SK-N-SH (cell line): ENCODE results near the gene ZEB1. TPM values are rescaled to one million over a fixed set of nuclear protein-coding genes. Genes with fewer than 3 reads are reported as not detected.

Experiments
- CTCF ChIA-PET: fragments of 300-600, 350-600 bp; formaldehyde crosslinking; extraction: SDS; loops from one replicate; lab custom pipeline; 2021; lab: Yijun Ruan, JAX
- POLR2A ChIA-PET: fragments of 350-600 bp; sonication (Branson Sonifier 250); formaldehyde crosslinking; extraction: SDS; loops from one replicate; lab custom pipeline; 2020; ENCODE audit warnings: antibody characterized with exemption, inconsistent platforms; lab: Yijun Ruan, JAX
- DNase-seq: peaks from one replicate; pipeline ENCODE4 v3.0.0; 2012
- H2AFZ ChIP-seq: fragments of 200-600 bp; sonication (generic); 2 replicates; pipeline ENCODE4 v1.8.1; 2016; ENCODE audit warnings: antibody characterized with exemption, mild to moderate bottlenecking, low read depth
- H3F3A ChIP-seq: fragments of 200-600 bp; sonication (generic); replicated peaks from 2 replicates; pipeline ENCODE3; 2016; ENCODE audit warnings: antibody characterized with exemption, mild to moderate bottlenecking; ENCODE audit not compliant: insufficient read depth
- H3K27ac ChIP-seq, 2 experiments: fragments of 200-500 bp in 1 of 2; fragments of 200-600 bp in 1 of 2; sonication (Bioruptor generic) in 1 of 2; sonication (generic), shearing (Covaris generic) in 1 of 2; 2 replicates each; pipeline versions ENCODE4 v1.5.1 to v1.6.1; 2014 to 2016; ENCODE audit warnings: low read depth in 2 of 2, inconsistent platforms in 1 of 2, low read length in 1 of 2, mild to moderate bottlenecking in 1 of 2, mixed read lengths in 1 of 2
- H3K27me3 ChIP-seq: fragments of 200-600 bp; sonication (generic), shearing (Covaris generic); 2 replicates; pipeline ENCODE4 v1.6.1; 2016; ENCODE audit warnings: mixed run types; ENCODE audit not compliant: insufficient read depth
- H3K36me3 ChIP-seq, 2 experiments: fragments of 200-500 bp in 1 of 2; fragments of 200-600 bp in 1 of 2; sonication (Bioruptor generic) in 1 of 2; sonication (generic) in 1 of 2; replicated peaks in 1 of 2; 2 replicates each; pipeline versions ENCODE3 to v1.5.1; 2014 to 2016; ENCODE audit warnings: low read length in 1 of 2, mild to moderate bottlenecking in 1 of 2; ENCODE audit not compliant: insufficient read depth in 2 of 2, control insufficient read depth in 1 of 2
- H3K4me1 ChIP-seq, 2 experiments: fragments of 200-500 bp in 1 of 2; fragments of 200-600 bp in 1 of 2; sonication (Bioruptor generic) in 1 of 2; sonication (generic), shearing (Covaris generic) in 1 of 2; 2 replicates each; pipeline versions ENCODE4 v1.5.1 to v1.6.1; 2014 to 2016; ENCODE audit warnings: low read depth in 1 of 2, low read length in 1 of 2, mixed run types in 1 of 2; ENCODE audit not compliant: insufficient read depth in 2 of 2, control insufficient read depth in 1 of 2
- H3K4me2 ChIP-seq: fragments of 200-600 bp; sonication (generic), shearing (Covaris generic); 2 replicates; pipeline ENCODE4 v1.6.1; 2017; ENCODE audit warnings: mixed run types
- H3K4me3 ChIP-seq, 2 experiments: fragments of 200-500 bp in 1 of 2; fragments of 200-600 bp in 1 of 2; sonication (Bioruptor generic) in 1 of 2; sonication (generic), shearing (Covaris generic) in 1 of 2; 2 replicates each; pipeline versions ENCODE4 v1.5.1 to v1.8.1; 2014 to 2016; ENCODE audit warnings: low read depth in 2 of 2, inconsistent platforms in 1 of 2, low read length in 1 of 2, mild to moderate bottlenecking in 1 of 2, mixed read lengths in 1 of 2, moderate library complexity in 1 of 2
- H3K79me2 ChIP-seq: fragments of 200-600 bp; sonication (generic); 2 replicates; pipeline ENCODE4 v1.8.1; 2017; ENCODE audit warnings: mild to moderate bottlenecking; ENCODE audit not compliant: insufficient read depth
- H3K9ac ChIP-seq: fragments of 200-600 bp; sonication (generic); 2 replicates; pipeline ENCODE4 v1.6.1; 2017; ENCODE audit warnings: mixed run types
- H3K9me2 ChIP-seq: fragments of 200-600 bp; sonication (generic); 2 replicates; pipeline ENCODE4 v1.6.1; 2017; ENCODE audit warnings: mixed run types
- H3K9me3 ChIP-seq: fragments of 200-600 bp; sonication (generic); 2 replicates; pipeline ENCODE4 v1.6.1; 2017; ENCODE audit warnings: mixed run types, mild to moderate bottlenecking, moderate library complexity
- H4K20me1 ChIP-seq: fragments of 200-600 bp; sonication (generic); 2 replicates; pipeline ENCODE4 v1.6.1; 2017; ENCODE audit warnings: mild to moderate bottlenecking, mixed run types; ENCODE audit not compliant: insufficient read depth
- CHD2 ChIP-seq: fragments of 150-350 bp; IDR thresholded peaks from 2 replicates; pipeline ENCODE4 v1.6.1; 2018; ENCODE audit warnings: low read length; ENCODE audit not compliant: partially characterized antibody
- EP300 ChIP-seq, 2 experiments: IDR thresholded peaks; 2 replicates each; pipeline versions ENCODE4 v1.4.0 to v1.6.1; 2012; ENCODE audit warnings: borderline replicate concordance in 1 of 2, low read depth in 1 of 2, low read length in 1 of 2
- IRF3 ChIP-seq: fragments of 150-350 bp; IDR thresholded peaks from 2 replicates; pipeline ENCODE4 v1.6.1; 2016; ENCODE audit warnings: mild to moderate bottlenecking, low read depth, low read length
- PBX3 ChIP-seq: IDR thresholded peaks from 2 replicates; pipeline ENCODE4; 2012
- REST ChIP-seq: IDR thresholded peaks from 2 replicates; pipeline ENCODE4 v1.6.1; 2012; ENCODE audit warnings: mild to moderate bottlenecking, low read depth, low read length, moderate library complexity
- RXRA ChIP-seq: IDR thresholded peaks from 2 replicates; pipeline ENCODE4 v1.4.0; 2012; ENCODE audit warnings: low read depth, mild to moderate bottlenecking, borderline replicate concordance
- SIN3A ChIP-seq: IDR thresholded peaks from 2 replicates; pipeline ENCODE4 v1.6.1; 2012; ENCODE audit warnings: low read depth, mild to moderate bottlenecking, low read length, moderate library complexity, borderline replicate concordance
- SMC3 ChIP-seq: IDR thresholded peaks from 2 replicates; pipeline ENCODE4 v1.6.1; 2012; ENCODE audit warnings: low read depth, low read length, improper control_type of control experiment
- TAF1 ChIP-seq: IDR thresholded peaks from 2 replicates; pipeline ENCODE4 v1.6.1; 2012; ENCODE audit warnings: low read depth, mild to moderate bottlenecking, low read length, moderate library complexity, borderline replicate concordance
- TCF12 ChIP-seq: IDR thresholded peaks from 2 replicates; pipeline ENCODE4 v1.4.0; 2012
- TEAD4 ChIP-seq: IDR thresholded peaks from 2 replicates; pipeline ENCODE4 v1.4.0; 2012; ENCODE audit warnings: mild to moderate bottlenecking, borderline replicate concordance; ENCODE audit not compliant: insufficient read depth
- ZBTB33 ChIP-seq: IDR thresholded peaks from 2 replicates; pipeline ENCODE4 v1.4.0; 2012; ENCODE audit warnings: low read depth, borderline replicate concordance
- WGBS: methylation state at CpG from one replicate; pipeline ENCODE4 v1.1.6; 2017; ENCODE audit warnings: low lambda C conversion rate; 5-methylcytosine and 5-hydroxymethylcytosine counted together
- polyA plus RNA-seq, 3 experiments: library from polyadenylated mRNA; depleted of rRNA; stranded (reverse); fragments of >200 nt; gene quantifications; 2 replicates each; pipeline ENCODE4 v1.2.3, GENCODE V29; 2012

ZEB1 gene
- polyA plus RNA-seq, 1 of the 3 experiments (the other 2 are of a cell fraction), result 5.4 TPM

GRCh38 chr10:31317171-31317570 lies 1.8 kb upstream of the ZEB1 start:
- H2AFZ ChIP-seq, result no peak overlapping the region; the same call in 1 of the 2 replicates
- peaks cover 47% of the 10 kb centered on the region for H3K79me2 ChIP-seq
- H3K4me2 ChIP-seq, result 0 out of 2 replicates have a peak overlapping the region, but pooled peaks have one; percentile 77
- H3F3A ChIP-seq, result peaks cover 24% of the 10 kb centered on the region
- peak overlapping the region in 1 of 2 experiments; percentile 86; a peak in 1 of 4 replicates for H3K27ac ChIP-seq
- TF ChIP-seq SIN3A (no peak), TAF1 (no peak), ZBTB33 (no peak), TCF12 (no peak), EP300 (IDR thresholded peaks at IDR 0.05; ENCODE audit: borderline replicate concordance in 1 of 2, low read depth in 1 of 2, low read length in 1 of 2) (no peak)
- H3K4me3 ChIP-seq, result peak overlapping the region in 1 of 2 experiments; percentile 25; a peak in 1 of 4 replicates
- no peaks in the 10 kb centered on the region for H3K9me2 ChIP-seq
- no peak overlapping the region for H3K9ac ChIP-seq
- no peak for DNase-seq
- ChIA-PET CTCF (interaction anchor here (1.2 to 2.3 kb wide), 2 partner anchors 12 to 565 kb away, joined by 3 to 6 read pairs; no protein-coding TSS in a partner anchor), POLR2A (no interaction called here)
- H3K9me3 ChIP-seq, result no peaks in the 10 kb centered on the region
- WGBS, result 98% methylated on average over 5 of the region's 5 CpGs
- no peaks in the 10 kb centered on the region for H3K27me3 ChIP-seq
- peaks cover 0 to 13% of the 10 kb centered on the region in 2 experiments; a peak in 3 of 4 replicates for H3K4me1 ChIP-seq
- H4K20me1 ChIP-seq, result no peaks in the 10 kb centered on the region
- H3K36me3 ChIP-seq, result no peaks in the 10 kb centered on the region

DNA sequence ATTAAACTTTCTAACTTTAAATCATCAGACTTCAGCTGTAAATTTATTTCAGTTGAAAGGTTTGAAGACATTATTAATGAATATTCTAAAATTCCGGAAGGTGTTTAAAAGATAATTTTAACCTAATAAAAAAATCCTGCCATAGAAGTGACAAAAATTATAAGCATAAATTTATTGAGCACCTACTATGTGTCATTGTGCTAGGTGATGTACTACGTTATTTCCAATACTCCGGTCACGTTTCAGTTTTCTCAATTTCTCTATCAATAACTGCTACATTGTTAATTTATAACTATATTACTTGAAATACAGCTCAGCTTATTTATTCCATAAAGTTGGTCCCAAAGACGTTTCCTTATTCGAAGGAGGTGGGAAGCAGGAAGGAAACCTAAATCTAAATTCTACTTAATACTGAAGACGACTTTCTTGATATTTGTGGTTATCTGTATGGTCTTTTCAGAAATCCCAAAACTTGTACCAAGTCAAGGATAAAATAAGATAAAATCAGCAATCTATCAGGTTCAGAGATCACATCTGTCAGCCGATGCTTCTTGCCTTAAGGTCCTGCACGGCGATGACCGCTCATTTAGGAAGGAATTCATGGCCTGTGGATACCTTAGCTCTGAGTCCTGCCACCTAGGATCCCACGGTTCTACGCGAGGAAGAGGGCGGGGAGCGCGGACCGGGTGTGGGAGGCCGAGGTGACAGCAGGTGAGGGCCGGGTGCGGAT lies 1.2 kb upstream of the ZEB1 start:
- peaks cover 24% of the 10 kb centered on the region for H3F3A ChIP-seq
- no peaks in the 10 kb centered on the region for H3K27me3 ChIP-seq
- POLR2A ChIA-PET, result no interaction called here

More for the DNA sequence above, 1.2 kb upstream of the ZEB1 start:
- WGBS, result 46% methylated on average over 21 of the region's 21 CpGs
- no peak for DNase-seq
- H3K4me2 ChIP-seq, result peak overlapping the region; percentile 77
- H3K79me2 ChIP-seq, result peaks cover 53% of the 10 kb centered on the region
- H3K9ac ChIP-seq, result peak overlapping the region; percentile 87
- H3K9me3 ChIP-seq, result no peaks in the 10 kb centered on the region
- H4K20me1 ChIP-seq, result peaks cover 5% of the 10 kb centered on the region; the same call in 1 of the 2 replicates
- CTCF ChIA-PET, result interaction anchor here (1.2 to 2.3 kb wide), 2 partner anchors 533 to 566 kb away, joined by 6 read pairs; no protein-coding TSS in a partner anchor
- H3K4me1 ChIP-seq, result peaks cover 0 to 16% of the 10 kb centered on the region in 2 experiments; a peak in 3 of 4 replicates
- no peak for TF ChIP-seq SIN3A
- TF ChIP-seq TEAD4, result no peak
- no peak for TF ChIP-seq REST
- TF ChIP-seq PBX3, result no peak
- TF ChIP-seq CHD2, result no peak
- TF ChIP-seq RXRA, result no peak
- TF ChIP-seq IRF3, result no peak
- no peak for TF ChIP-seq EP300 (IDR thresholded peaks at IDR 0.05; ENCODE audit: borderline replicate concordance in 1 of 2, low read depth in 1 of 2, low read length in 1 of 2)
- TF ChIP-seq SMC3, result no peak
- TF ChIP-seq, all 33 proteins: peak for 0
- Histone ChIP-seq H3K36me3 (no peaks in the 10 kb centered on the region), H3K9me2 (no peaks in the 10 kb centered on the region), H3K4me3 (peak overlapping the region; percentile 89 to 98), H3K27ac (peak overlapping the region; percentile 76 to 86), H2AFZ (peak overlapping the region; percentile 96)
